Ureter (tissue), 1 donor: ENCODE measurements around the gene PCNA. TPM values are rescaled to one million over a fixed set of nuclear protein-coding genes. Genes with fewer than 3 reads are reported as not detected.
"Not testable (repeated sequence)": the region's sequence is repeated elsewhere in the genome, so short reads cannot be mapped to it uniquely, and the experiment has no call there.

ENCODE experiments used
- DNase-seq: peaks from one replicate; pipeline ENCODE4 v3.0.0-alpha.2; 2020; ENCODE audit warnings: low spot score
- total RNA-seq: library from RNA; stranded (reverse); gene quantifications from one replicate; pipeline ENCODE4 v1.2.4, GENCODE V29; 2023
- donor health status: DM: yes; HTN: yes; CAD: no.

PCNA gene
- total RNA-seq, 1 donor from 2014 or later, result 52.0 TPM

GRCh38 chr20:5099009-5099408 is 20.7 kb downstream of the PCNA start:
- not testable (repeated sequence) for DNase-seq

GRCh38 chr20:5096463-5096862 is 23.3 kb downstream of the PCNA start:
- DNase-seq, result no peak

GRCh38 chr20:5095931-5096330 is 23.8 kb downstream of the PCNA start:
- peak; percentile 32 for DNase-seq

- no peak for DNase-seq
Measured at GRCh38 chr20:5095454-5095853, 24.3 kb downstream of the PCNA start.

- DNase-seq, result no peak
Measured at GRCh38 chr20:5092765-5093339, 26.9 kb downstream of the PCNA start.

- DNase-seq, result no peak
Measured at GRCh38 chr20:5091902-5092301, 27.9 kb downstream of the PCNA start.

GRCh38 chr20:5090191-5090590 is 29.6 kb downstream of the PCNA start:
- no peak for DNase-seq

- no peak for DNase-seq
Measured at GRCh38 chr20:5088688-5089087, 31.1 kb downstream of the PCNA start.

GRCh38 chr20:5085380-5085779 is 34.4 kb downstream of the PCNA start:
- no peak for DNase-seq

GRCh38 chr20:5080384-5080877 is 39.3 kb downstream of the PCNA start:
- peak; percentile 57 for DNase-seq

GRCh38 chr20:5078399-5078958 is 41.3 kb downstream of the PCNA start:
- peak; percentile 67 for DNase-seq

GRCh38 chr20:5077761-5078387 is 41.9 kb downstream of the PCNA start:
- DNase-seq, result no peak

- not testable (repeated sequence) for DNase-seq
Measured at GRCh38 chr20:5076913-5077312, 42.8 kb downstream of the PCNA start.

GRCh38 chr20:5074232-5074674 is 45.5 kb downstream of the PCNA start:
- DNase-seq, result no peak

GRCh38 chr20:5073660-5074231 is 46.0 kb downstream of the PCNA start:
- DNase-seq, result no peak

- peak; percentile 89 for DNase-seq
Measured at GRCh38 chr20:5072756-5073659, 46.8 kb downstream of the PCNA start.

- not testable (repeated sequence) for DNase-seq
Measured at GRCh38 chr20:5071942-5072341, 47.8 kb downstream of the PCNA start.

- DNase-seq, result no peak
Measured at GRCh38 chr20:5070570-5070969, 49.2 kb downstream of the PCNA start.

- no peak for DNase-seq
Measured at GRCh38 chr20:5070081-5070480, 49.7 kb downstream of the PCNA start.

GRCh38 chr20:5069141-5069806 is 50.5 kb downstream of the PCNA start:
- DNase-seq, result no peak
